NCI-H2196 treated with DMSO at 0.1 percent for 48 hours (cell line): ENCODE measurements around the gene FLT3.
"Not testable (repeated sequence)": the region's sequence is repeated elsewhere in the genome, so short reads cannot be mapped to it uniquely, and the experiment has no call there.

Source experiments
- DNase-seq: peaks from one replicate; lab custom pipeline; 2025; ENCODE audit not compliant: unreplicated experiment; lab: John Stamatoyannopoulos, UW

FLT3 gene

GRCh38 chr13:27975564-27976361 lies 124.6 kb downstream of the FLT3 start:
- no peak for DNase-seq

GRCh38 chr13:27973961-27974662 lies 126.3 kb downstream of the FLT3 start:
- DNase-seq = no peak

- DNase-seq = no peak
These were observed 127.1 kb downstream of the FLT3 start for GRCh38 chr13:27973291-27973690.

GRCh38 chr13:27972478-27972820 lies 127.9 kb downstream of the FLT3 start:
- DNase-seq = no peak

- no peak for DNase-seq
These were observed 128.4 kb downstream of the FLT3 start for GRCh38 chr13:27971776-27972477.

- DNase-seq = no peak
These were observed 129.1 kb downstream of the FLT3 start for GRCh38 chr13:27971236-27971645.

- DNase-seq = no peak
These were observed 129.8 kb downstream of the FLT3 start for GRCh38 chr13:27970382-27971235.

- DNase-seq = no peak
These were observed 130.5 kb downstream of the FLT3 start for GRCh38 chr13:27969866-27970229.

GRCh38 chr13:27969082-27969865 lies 131.1 kb downstream of the FLT3 start, which contains the start of gene CDX2:
CDX2 (minus strand) TSS chr13:27969315; CDS start chr13:27969006, 309 bp downstream.
- peak; percentile 40 for DNase-seq

- DNase-seq = no peak
These were observed 131.9 kb downstream of the FLT3 start for GRCh38 chr13:27968316-27969081.

GRCh38 chr13:27967736-27968315 lies 132.6 kb downstream of the FLT3 start:
- DNase-seq = no peak

- no peak for DNase-seq
These were observed 133.1 kb downstream of the FLT3 start for GRCh38 chr13:27967203-27967735.

GRCh38 chr13:27966641-27967202 lies 133.7 kb downstream of the FLT3 start:
- no peak for DNase-seq

- no peak for DNase-seq
These were observed 134.4 kb downstream of the FLT3 start for GRCh38 chr13:27965740-27966640.

- no peak for DNase-seq
These were observed 135.0 kb downstream of the FLT3 start for GRCh38 chr13:27965343-27965739.

- DNase-seq = no peak
These were observed 135.5 kb downstream of the FLT3 start for GRCh38 chr13:27964741-27965323.

GRCh38 chr13:27964206-27964605 lies 136.2 kb downstream of the FLT3 start:
- DNase-seq = not testable (repeated sequence)
